ENCODE measurements around the gene ADAMTSL4.
A peak's percentile ranks its signal among the peaks of the same experiment; 100 is the strongest.

Gene ADAMTSL4

DNA sequence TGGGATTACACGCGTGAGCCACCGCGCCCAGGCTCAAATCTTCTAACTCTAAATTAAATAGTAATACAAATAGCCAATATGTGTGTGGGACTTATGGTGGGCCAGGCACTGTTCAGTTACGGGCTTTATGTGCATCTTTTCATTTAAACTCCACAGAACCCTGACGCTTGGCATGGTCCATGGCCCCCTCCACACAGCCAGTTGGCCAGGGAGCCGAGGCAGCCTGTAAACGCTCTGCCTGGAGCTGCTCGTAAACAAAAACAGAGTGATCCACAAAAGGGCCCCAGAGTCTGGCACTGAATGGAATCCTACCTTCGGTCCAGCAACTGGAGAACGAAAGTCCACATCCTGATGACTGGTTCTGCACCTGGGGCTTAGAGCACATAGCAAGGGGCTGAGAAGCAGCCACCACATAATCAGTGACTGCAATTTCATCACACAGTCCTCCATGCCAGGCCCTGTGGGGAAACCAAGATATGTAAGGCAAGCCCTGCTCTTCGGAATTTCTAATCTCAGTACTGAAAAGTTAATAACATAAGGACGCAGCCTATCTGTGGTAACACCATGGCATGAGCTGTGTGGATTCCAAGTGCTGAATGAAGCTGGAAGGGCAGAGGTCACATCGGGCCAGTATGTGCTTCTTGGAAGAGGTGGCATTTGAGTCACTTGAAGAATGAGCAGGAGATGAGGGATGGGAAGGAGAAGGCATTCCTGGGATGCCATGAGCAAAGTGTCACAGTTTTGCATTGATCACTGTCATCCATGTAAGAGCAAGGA lies 13.5 kb upstream of the ADAMTSL4 start:
- no peak for DNase-seq

DNA sequence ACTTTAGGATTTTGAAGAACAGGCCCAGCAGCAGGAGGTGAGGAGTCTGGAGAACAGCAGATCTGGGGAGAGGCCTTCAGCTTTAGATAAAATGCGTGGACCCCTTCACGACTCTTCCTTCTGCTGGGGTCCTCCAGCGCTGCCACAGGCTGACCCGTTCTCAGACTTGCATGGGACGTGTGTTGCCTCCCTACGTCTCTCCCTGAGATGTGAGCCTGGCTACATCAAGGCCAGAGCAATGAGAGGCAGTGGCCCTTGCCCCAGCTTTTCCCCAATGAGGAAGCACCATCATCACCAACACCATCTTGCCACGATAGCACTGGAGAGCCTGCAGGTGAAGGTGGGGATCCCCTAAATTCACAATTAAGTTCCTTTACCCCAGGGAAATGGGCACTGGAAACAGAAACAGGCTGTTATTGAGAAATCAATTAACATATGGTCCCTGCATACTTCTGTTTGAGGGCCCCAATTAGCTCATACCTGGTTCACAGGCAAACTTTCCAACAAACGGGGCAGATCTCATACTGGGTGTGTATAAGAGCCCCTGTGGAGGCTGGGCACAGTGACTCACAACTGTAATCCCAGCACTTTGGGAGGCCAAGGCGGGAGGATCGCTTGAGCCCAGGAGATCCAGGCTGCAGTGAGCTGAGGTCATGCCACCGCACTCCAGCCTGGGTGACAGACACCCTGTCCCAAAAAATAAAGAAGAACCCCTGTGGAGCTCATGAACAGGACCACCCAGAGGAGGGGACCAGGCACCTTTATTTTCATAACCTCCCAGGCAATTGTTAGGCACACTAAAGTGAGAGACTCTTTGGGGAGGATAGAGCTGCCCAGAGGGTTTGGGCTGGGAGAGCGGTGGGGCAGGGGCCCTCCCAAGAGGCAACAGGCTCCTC lies 12.1 kb upstream of the ADAMTSL4 start:
- no peak for DNase-seq

- no peak for DNase-seq
These were observed 11.2 kb upstream of the ADAMTSL4 start for GRCh38 chr1:150537732-150538684.

GRCh38 chr1:150543500-150544143 lies 5.6 kb upstream of the ADAMTSL4 start:
- no peak for DNase-seq

DNA sequence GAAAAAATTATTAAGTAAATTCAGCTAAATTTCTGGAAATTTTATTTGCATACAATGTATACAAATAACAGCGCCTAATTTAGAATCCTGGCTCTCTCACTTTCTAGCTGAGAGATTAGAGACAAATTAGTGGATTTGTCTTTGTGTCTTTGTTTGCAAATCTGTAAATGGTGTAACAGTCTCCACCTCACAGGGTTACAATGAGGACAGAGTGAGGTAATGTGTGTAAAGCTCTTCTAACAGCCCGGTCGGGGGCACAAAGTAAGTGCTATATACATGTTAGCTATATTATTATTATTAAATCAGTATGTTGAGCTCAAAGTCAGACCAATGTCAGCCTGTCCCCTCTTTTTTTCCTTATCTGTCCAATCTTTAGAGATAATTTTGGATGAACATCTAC lies 5.0 kb upstream of the ADAMTSL4 start:
- DNase-seq = no peak

- no peak for DNase-seq
These were observed 3.6 kb upstream of the ADAMTSL4 start for GRCh38 chr1:150545486-150546032.

DNA sequence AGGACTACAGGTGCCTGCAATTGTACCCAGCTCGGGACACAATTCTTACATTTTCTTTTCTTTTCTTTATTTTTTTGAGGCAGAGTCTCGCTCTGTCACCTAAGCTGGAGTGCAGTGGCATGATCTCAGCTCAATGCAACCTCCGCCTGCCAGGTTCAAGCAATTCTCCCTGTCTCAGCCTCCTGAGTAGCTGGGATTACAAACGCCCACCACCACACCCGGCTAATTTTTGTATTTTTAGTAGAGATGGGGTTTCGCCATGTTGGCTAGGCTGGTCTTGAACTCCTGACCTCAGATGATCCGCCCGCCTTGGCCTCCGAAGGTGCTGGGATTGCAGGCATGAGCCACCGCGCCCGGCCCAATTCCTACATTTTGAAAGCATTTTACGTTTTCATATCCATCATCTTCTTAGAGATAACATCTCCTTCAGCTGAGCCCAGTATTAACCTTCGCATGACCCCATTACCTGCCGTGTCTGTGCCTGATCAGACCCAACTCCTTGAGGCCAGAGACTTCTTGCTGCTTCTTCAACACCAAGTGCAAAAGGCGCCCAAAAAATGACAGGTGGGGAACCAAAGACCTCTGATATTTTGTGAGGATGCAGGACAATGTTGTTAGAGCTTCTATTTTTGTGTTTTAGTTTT lies 2.8 kb upstream of the ADAMTSL4 start:
- DNase-seq = no peak

DNA sequence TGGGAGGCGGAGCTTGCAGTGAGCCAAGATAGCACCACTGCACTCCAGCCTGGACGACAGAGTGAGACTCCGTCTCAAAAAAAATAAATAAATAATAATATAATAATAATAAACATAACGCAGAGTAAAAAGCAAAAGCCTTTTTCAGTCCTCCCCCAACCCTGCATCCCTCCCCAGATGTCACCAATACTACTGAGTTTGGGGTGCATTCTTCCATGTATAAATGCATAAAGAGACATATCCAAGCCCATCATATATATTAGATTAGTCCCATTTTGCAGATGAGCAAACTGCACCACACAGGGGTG lies 930 bp upstream of the ADAMTSL4 start:
- no peak for DNase-seq

GRCh38 chr1:150549496-150550221 lies 451 bp downstream of the ADAMTSL4 start:
- DNase-seq = peak; percentile 76

- DNase-seq = no peak
These were observed 1.2 kb downstream of the ADAMTSL4 start for GRCh38 chr1:150550222-150551050.

GRCh38 chr1:150551051-150551783 lies 2.0 kb downstream of the ADAMTSL4 start:
- no peak for DNase-seq

- DNase-seq = no peak
These were observed 2.5 kb downstream of the ADAMTSL4 start for GRCh38 chr1:150551784-150552127.

DNA sequence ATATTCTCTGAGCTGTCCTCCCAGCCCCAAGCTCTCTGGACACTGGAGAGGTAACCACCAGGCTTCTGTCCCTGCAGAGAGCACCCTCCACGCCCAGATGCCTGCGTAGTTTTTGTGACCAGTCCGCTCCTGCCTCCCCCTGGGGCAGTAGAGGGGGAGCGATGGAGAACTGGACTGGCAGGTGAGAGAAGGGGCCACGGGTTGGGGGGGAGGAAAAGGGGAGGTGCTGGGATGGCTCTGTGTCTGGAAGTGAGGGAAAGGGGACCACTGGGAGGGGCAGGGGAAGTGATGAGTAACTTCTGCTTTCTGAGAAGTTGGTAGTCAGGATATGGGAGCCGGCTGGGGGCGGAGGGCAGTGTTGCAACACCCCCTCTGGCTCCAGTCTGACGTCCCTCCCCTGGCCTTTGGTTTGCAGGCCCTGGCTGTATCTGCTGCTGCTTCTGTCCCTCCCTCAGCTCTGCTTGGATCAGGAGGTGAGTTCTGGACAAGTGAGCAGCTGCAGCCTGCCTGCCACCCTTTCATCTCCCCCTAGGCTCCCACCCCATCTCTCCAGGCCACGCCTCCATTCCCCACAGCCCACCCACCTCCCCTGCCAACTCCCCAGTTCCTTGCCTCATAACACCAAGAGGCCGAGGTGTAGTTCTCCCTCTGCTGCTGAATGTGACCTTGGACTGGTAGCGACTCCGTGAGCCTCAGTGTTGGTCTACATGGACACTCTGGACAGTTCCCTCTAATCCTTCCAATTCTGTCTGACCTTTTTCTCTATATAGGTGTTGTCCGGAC lies 3.1 kb downstream of the ADAMTSL4 start:
- DNase-seq = peak; percentile 65

DNA sequence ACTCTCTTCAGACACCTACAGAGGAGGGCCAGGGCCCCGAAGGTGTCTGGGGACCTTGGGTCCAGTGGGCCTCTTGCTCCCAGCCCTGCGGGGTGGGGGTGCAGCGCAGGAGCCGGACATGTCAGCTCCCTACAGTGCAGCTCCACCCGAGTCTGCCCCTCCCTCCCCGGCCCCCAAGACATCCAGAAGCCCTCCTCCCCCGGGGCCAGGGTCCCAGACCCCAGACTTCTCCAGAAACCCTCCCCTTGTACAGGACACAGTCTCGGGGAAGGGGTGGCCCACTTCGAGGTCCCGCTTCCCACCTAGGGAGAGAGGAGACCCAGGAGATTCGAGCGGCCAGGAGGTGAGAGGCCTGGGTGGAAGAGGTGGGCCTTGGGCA lies 3.7 kb downstream of the ADAMTSL4 start:
- no peak for DNase-seq

- DNase-seq = no peak
These were observed 4.3 kb downstream of the ADAMTSL4 start for GRCh38 chr1:150553392-150554085.

GRCh38 chr1:150554086-150554452 lies 4.9 kb downstream of the ADAMTSL4 start:
- no peak for DNase-seq

GRCh38 chr1:150555198-150555970 lies 6.2 kb downstream of the ADAMTSL4 start:
- no peak for DNase-seq

Data from 8988T (cell line).